NOMO-1 treated with dmso at 0.1 percent for 144 hours (cell line): Measurements from ENCODE around the gene SLC22A6.

ENCODE experiments used
- DNase-seq: peaks from one replicate; lab custom pipeline; 2025; ENCODE audit not compliant: unreplicated experiment; lab: John Stamatoyannopoulos, UW

The SLC22A6 gene

GRCh38 chr11:62984451-62984991 lies at the start of gene SLC22A6:
Gene SLC22A6 (minus strand): TSS chr11:62984967. CDS start chr11:62984690, 277 bp downstream.
- no peak for DNase-seq

- no peak for DNase-seq
Observed at GRCh38 chr11:63032457-63032856, 47.7 kb upstream of the SLC22A6 start.

GRCh38 chr11:63023841-63024648 lies 39.3 kb upstream of the SLC22A6 start:
- DNase-seq = peak; percentile 80

- no peak for DNase-seq
Observed at GRCh38 chr11:63023222-63023814, 38.6 kb upstream of the SLC22A6 start.

GRCh38 chr11:63022441-63022840 lies 37.7 kb upstream of the SLC22A6 start:
- DNase-seq = no peak

GRCh38 chr11:63020671-63021291 lies 36.0 kb upstream of the SLC22A6 start:
- DNase-seq = no peak

GRCh38 chr11:63019506-63019905 lies 34.7 kb upstream of the SLC22A6 start:
- DNase-seq = no peak

- DNase-seq = no peak
Observed at GRCh38 chr11:63017306-63017974, 32.7 kb upstream of the SLC22A6 start.

GRCh38 chr11:63015521-63016215 lies 30.9 kb upstream of the SLC22A6 start, which contains the start of gene SLC22A8:
Gene SLC22A8 (minus strand): TSS chr11:63015841. CDS start chr11:63014958, 883 bp downstream.
- DNase-seq = no peak

GRCh38 chr11:63014408-63015055 lies 29.8 kb upstream of the SLC22A6 start:
- no peak for DNase-seq

- DNase-seq = no peak
Observed at GRCh38 chr11:63012839-63013238, 28.1 kb upstream of the SLC22A6 start.

GRCh38 chr11:63012430-63012829 lies 27.7 kb upstream of the SLC22A6 start:
- no peak for DNase-seq

- no peak for DNase-seq
Observed at GRCh38 chr11:63010934-63011439, 26.2 kb upstream of the SLC22A6 start.

GRCh38 chr11:63007920-63008319 lies 23.2 kb upstream of the SLC22A6 start:
- no peak for DNase-seq

- no peak for DNase-seq
Observed at GRCh38 chr11:63001456-63001855, 16.7 kb upstream of the SLC22A6 start.

GRCh38 chr11:62999649-63000048 lies 14.9 kb upstream of the SLC22A6 start:
- no peak for DNase-seq

GRCh38 chr11:62999156-62999555 lies 14.4 kb upstream of the SLC22A6 start:
- DNase-seq = no peak

GRCh38 chr11:62996271-62996670 lies 11.5 kb upstream of the SLC22A6 start:
- DNase-seq = no peak

- DNase-seq = no peak
Observed at GRCh38 chr11:62994775-62995174, 10.0 kb upstream of the SLC22A6 start.

- no peak for DNase-seq
Observed at GRCh38 chr11:62988276-62988675, 3.5 kb upstream of the SLC22A6 start.
